CD4-positive, alpha-beta T cell treated with Interleukin-12 subunit alpha and Interleukin-12 subunit beta, for 1 hour (primary cell): ENCODE data around the gene BAIAP2L2.

Experiments
- DNase-seq: peaks from one replicate; pipeline ENCODE4 v3.0.0-alpha.2; 2020

Gene BAIAP2L2

GRCh38 chr22:38106814-38107578 is 3.5 kb downstream of the BAIAP2L2 start:
- DNase-seq = no peak

- DNase-seq = no peak
Observed at GRCh38 chr22:38104084-38104483, 6.4 kb downstream of the BAIAP2L2 start.

- DNase-seq = no peak
Observed at GRCh38 chr22:38103641-38104040, 6.8 kb downstream of the BAIAP2L2 start.

- no peak for DNase-seq
Observed at GRCh38 chr22:38098410-38099249, 11.9 kb downstream of the BAIAP2L2 start.

GRCh38 chr22:38097557-38098409 is 12.7 kb downstream of the BAIAP2L2 start:
- no peak for DNase-seq

GRCh38 chr22:38097058-38097457 is 13.4 kb downstream of the BAIAP2L2 start:
- no peak for DNase-seq

- DNase-seq = no peak
Observed at GRCh38 chr22:38089474-38089851, 21.0 kb downstream of the BAIAP2L2 start.

GRCh38 chr22:38088629-38089473 is 21.6 kb downstream of the BAIAP2L2 start:
- DNase-seq = no peak

GRCh38 chr22:38087855-38088254 is 22.6 kb downstream of the BAIAP2L2 start:
- DNase-seq = no peak

- no peak for DNase-seq
Observed at GRCh38 chr22:38086942-38087341, 23.5 kb downstream of the BAIAP2L2 start.

- DNase-seq = no peak
Observed at GRCh38 chr22:38086001-38086845, 24.3 kb downstream of the BAIAP2L2 start.

- no peak for DNase-seq
Observed at GRCh38 chr22:38085501-38085900, 25.0 kb downstream of the BAIAP2L2 start.

- DNase-seq = no peak
Observed at GRCh38 chr22:38085056-38085455, 25.4 kb downstream of the BAIAP2L2 start.

GRCh38 chr22:38083931-38084631 is 26.4 kb downstream of the BAIAP2L2 start, which contains the start of gene SLC16A8:
TSS of gene SLC16A8 (minus strand) at chr22:38084184. CDS start at chr22:38082873, 1,311 bp downstream.
- DNase-seq = no peak

- no peak for DNase-seq
Observed at GRCh38 chr22:38082986-38083710, 27.3 kb downstream of the BAIAP2L2 start.

- no peak for DNase-seq
Observed at GRCh38 chr22:38081941-38082828, 28.3 kb downstream of the BAIAP2L2 start.

- DNase-seq = no peak
Observed at GRCh38 chr22:38081636-38081940, 28.9 kb downstream of the BAIAP2L2 start.

- DNase-seq = no peak
Observed at GRCh38 chr22:38080850-38081635, 29.4 kb downstream of the BAIAP2L2 start.
